H1 (cell line): ENCODE results near the gene NSMCE3. TPM values are rescaled to one million over a fixed set of nuclear protein-coding genes. Genes with fewer than 3 reads are reported as not detected.

Source experiments
- CBX8 ChIP-seq: fragments of 300-800, 300-1000 bp; sonication (generic); IDR thresholded peaks from 2 replicates; pipeline ENCODE4 v1.7.1; 2016; ENCODE audit warnings: low read depth, low read length, borderline replicate concordance
- CHD2 ChIP-seq: IDR thresholded peaks from 2 replicates; pipeline ENCODE4 v1.6.1; 2012; ENCODE audit warnings: low read length, improper control_type of control experiment
- FOSL1 ChIP-seq: IDR thresholded peaks from 2 replicates; pipeline ENCODE4 v1.6.1; 2011; ENCODE audit warnings: mild to moderate bottlenecking, low read depth, low read length, moderate library complexity; ENCODE audit not compliant: insufficient read depth
- GABPA ChIP-seq: IDR thresholded peaks from 2 replicates; pipeline ENCODE4 v1.6.1; 2011; ENCODE audit warnings: mild to moderate bottlenecking, low read length, moderate library complexity, borderline replicate concordance; ENCODE audit not compliant: insufficient read depth
- NANOG ChIP-seq: IDR thresholded peaks from 2 replicates; pipeline ENCODE4 v1.6.1; 2011; ENCODE audit warnings: low read length, low read depth, mild to moderate bottlenecking, inconsistent platforms; ENCODE audit not compliant: insufficient read depth, poor library complexity, severe bottlenecking
- NRF1 ChIP-seq: IDR thresholded peaks from 2 replicates; pipeline ENCODE4 v1.6.1; 2011; ENCODE audit warnings: mild to moderate bottlenecking, low read depth, low read length, improper control_type of control experiment
- RBBP5 ChIP-seq: IDR thresholded peaks from 2 replicates; pipeline ENCODE4 v1.7.1; 2012; ENCODE audit warnings: low read depth, mild to moderate bottlenecking, inconsistent platforms, low read length, moderate library complexity, borderline replicate concordance
- RFX5 ChIP-seq: IDR thresholded peaks from 2 replicates; pipeline ENCODE4 v1.6.1; 2011; ENCODE audit warnings: low read depth, low read length, improper control_type of control experiment, borderline replicate concordance
- RNF2 ChIP-seq: fragments of 200-900, 300-1000 bp; sonication (generic); IDR thresholded peaks from 2 replicates; pipeline ENCODE4 v1.7.1; 2016; ENCODE audit warnings: borderline replicate concordance, low read depth, mild to moderate bottlenecking, antibody characterized with exemption, low read length; ENCODE audit not compliant: poor library complexity, severe bottlenecking; ENCODE audit errors: missing control alignments
- SP4 ChIP-seq: IDR thresholded peaks from 2 replicates; pipeline ENCODE4 v1.6.1; 2012; ENCODE audit warnings: low read length, inconsistent platforms
- TAF1 ChIP-seq: IDR thresholded peaks from 2 replicates; pipeline ENCODE4 v1.6.1; 2011; ENCODE audit warnings: mild to moderate bottlenecking, low read depth, low read length
- polyA plus RNA-seq, 7 experiments: library from polyadenylated mRNA; depleted of rRNA in 3 of 7; stranded (reverse) in 5 of 7; unstranded in 2 of 7; fragments of >200 nt in 5 of 7; fragments of 200-250 nt in 2 of 7; gene quantifications; 1 replicate in 5 of 7; 2 replicates in 1 of 7; 4 replicates in 1 of 7; pipeline versions ENCODE4 v1.2.1 to v1.2.3, GENCODE V29; 2011 to 2013; ENCODE audit warnings: missing spikeins in 2 of 7, mixed read lengths in 2 of 7
- total RNA-seq: library from RNA; stranded (reverse); fragmentation: NEBNext Ultra II Directional; extraction: Animal tissue kit (Norgen Biotek cat#: 25700); gene quantifications from 2 replicates; pipeline ENCODE4 v1.2.1, GENCODE V29; 2021
- TF ChIP-seq, protein P1 (sequence below): fragments of 300-600 bp; sonication (generic); IDR thresholded peaks from 2 replicates; pipeline ENCODE4 v1.7.1; 2012; ENCODE audit warnings: low read length, moderate library complexity, mild to moderate bottlenecking, inconsistent platforms; ENCODE audit not compliant: insufficient replicate concordance

Gene NSMCE3
- total and polyA plus RNA-seq, 2 of the 8 experiments (the other 6 are each of a cell fraction or from before 2014, with no cell fraction given) = 4.3 to 6.7 TPM

DNA sequence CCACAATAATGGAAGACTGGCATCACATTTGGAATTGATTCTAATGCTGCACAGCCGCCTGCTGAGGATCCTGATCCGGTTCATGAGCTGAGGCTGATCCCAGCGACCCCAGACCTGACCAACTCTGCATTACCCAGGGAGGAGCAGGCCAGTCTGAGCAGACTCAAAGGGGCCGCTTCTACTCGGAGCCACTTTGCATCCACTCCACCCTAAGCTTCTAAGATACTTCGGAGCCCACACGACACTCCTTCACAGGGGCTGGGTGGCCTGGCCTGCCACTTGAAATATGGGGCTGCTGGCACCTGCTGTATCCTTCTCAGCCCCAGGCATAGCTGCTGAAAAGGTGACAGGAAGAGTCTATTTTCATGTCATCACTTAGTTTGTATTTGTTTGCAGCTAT is 33.2 kb upstream of the NSMCE3 start (continued):
- TF ChIP-seq, protein P1, sequence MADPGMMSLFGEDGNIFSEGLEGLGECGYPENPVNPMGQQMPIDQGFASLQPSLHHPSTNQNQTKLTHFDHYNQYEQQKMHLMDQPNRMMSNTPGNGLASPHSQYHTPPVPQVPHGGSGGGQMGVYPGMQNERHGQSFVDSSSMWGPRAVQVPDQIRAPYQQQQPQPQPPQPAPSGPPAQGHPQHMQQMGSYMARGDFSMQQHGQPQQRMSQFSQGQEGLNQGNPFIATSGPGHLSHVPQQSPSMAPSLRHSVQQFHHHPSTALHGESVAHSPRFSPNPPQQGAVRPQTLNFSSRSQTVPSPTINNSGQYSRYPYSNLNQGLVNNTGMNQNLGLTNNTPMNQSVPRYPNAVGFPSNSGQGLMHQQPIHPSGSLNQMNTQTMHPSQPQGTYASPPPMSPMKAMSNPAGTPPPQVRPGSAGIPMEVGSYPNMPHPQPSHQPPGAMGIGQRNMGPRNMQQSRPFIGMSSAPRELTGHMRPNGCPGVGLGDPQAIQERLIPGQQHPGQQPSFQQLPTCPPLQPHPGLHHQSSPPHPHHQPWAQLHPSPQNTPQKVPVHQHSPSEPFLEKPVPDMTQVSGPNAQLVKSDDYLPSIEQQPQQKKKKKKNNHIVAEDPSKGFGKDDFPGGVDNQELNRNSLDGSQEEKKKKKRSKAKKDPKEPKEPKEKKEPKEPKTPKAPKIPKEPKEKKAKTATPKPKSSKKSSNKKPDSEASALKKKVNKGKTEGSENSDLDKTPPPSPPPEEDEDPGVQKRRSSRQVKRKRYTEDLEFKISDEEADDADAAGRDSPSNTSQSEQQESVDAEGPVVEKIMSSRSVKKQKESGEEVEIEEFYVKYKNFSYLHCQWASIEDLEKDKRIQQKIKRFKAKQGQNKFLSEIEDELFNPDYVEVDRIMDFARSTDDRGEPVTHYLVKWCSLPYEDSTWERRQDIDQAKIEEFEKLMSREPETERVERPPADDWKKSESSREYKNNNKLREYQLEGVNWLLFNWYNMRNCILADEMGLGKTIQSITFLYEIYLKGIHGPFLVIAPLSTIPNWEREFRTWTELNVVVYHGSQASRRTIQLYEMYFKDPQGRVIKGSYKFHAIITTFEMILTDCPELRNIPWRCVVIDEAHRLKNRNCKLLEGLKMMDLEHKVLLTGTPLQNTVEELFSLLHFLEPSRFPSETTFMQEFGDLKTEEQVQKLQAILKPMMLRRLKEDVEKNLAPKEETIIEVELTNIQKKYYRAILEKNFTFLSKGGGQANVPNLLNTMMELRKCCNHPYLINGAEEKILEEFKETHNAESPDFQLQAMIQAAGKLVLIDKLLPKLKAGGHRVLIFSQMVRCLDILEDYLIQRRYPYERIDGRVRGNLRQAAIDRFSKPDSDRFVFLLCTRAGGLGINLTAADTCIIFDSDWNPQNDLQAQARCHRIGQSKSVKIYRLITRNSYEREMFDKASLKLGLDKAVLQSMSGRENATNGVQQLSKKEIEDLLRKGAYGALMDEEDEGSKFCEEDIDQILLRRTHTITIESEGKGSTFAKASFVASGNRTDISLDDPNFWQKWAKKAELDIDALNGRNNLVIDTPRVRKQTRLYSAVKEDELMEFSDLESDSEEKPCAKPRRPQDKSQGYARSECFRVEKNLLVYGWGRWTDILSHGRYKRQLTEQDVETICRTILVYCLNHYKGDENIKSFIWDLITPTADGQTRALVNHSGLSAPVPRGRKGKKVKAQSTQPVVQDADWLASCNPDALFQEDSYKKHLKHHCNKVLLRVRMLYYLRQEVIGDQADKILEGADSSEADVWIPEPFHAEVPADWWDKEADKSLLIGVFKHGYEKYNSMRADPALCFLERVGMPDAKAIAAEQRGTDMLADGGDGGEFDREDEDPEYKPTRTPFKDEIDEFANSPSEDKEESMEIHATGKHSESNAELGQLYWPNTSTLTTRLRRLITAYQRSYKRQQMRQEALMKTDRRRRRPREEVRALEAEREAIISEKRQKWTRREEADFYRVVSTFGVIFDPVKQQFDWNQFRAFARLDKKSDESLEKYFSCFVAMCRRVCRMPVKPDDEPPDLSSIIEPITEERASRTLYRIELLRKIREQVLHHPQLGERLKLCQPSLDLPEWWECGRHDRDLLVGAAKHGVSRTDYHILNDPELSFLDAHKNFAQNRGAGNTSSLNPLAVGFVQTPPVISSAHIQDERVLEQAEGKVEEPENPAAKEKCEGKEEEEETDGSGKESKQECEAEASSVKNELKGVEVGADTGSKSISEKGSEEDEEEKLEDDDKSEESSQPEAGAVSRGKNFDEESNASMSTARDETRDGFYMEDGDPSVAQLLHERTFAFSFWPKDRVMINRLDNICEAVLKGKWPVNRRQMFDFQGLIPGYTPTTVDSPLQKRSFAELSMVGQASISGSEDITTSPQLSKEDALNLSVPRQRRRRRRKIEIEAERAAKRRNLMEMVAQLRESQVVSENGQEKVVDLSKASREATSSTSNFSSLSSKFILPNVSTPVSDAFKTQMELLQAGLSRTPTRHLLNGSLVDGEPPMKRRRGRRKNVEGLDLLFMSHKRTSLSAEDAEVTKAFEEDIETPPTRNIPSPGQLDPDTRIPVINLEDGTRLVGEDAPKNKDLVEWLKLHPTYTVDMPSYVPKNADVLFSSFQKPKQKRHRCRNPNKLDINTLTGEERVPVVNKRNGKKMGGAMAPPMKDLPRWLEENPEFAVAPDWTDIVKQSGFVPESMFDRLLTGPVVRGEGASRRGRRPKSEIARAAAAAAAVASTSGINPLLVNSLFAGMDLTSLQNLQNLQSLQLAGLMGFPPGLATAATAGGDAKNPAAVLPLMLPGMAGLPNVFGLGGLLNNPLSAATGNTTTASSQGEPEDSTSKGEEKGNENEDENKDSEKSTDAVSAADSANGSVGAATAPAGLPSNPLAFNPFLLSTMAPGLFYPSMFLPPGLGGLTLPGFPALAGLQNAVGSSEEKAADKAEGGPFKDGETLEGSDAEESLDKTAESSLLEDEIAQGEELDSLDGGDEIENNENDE = no peak
- TF ChIP-seq CBX8 (no peak), GABPA (no peak), NANOG (no peak), RNF2 (no peak), RBBP5 (no peak), RFX5 (no peak), NRF1 (no peak), CHD2 (no peak), TAF1 (no peak), SP4 (no peak), FOSL1 (no peak)
